Heart left ventricle (tissue), 16 donors: Measurements from ENCODE around the gene STAB1. TPM values are rescaled to one million over a fixed set of nuclear protein-coding genes. Genes with fewer than 3 reads are reported as not detected.

Experiments used
- ATAC-seq, 4 donors: fragments of 200-7000 bp; cut with Tn5 transposase; one replicate each; pipeline ENCODE4 v1.9.1; 2020 to 2022; ENCODE audit warnings: moderate library complexity in 4 of 4, mild to moderate bottlenecking in 3 of 4, moderate number of reproducible peaks in 1 of 4
- DNase-seq, 5 donors: peaks; one replicate each; pipeline ENCODE4 v3.0.0-alpha.2; 2020
- H3K27ac ChIP-seq, 12 donors: fragments of 200-600 bp; sonication (generic) in 4 of 12; one replicate each; pipeline versions ENCODE4 v1.5.0 to v1.8.0; 2016 to 2022; ENCODE audit warnings: mild to moderate bottlenecking in 2 of 12
- H3K27me3 ChIP-seq, 9 donors: fragments of 200-600 bp; sonication (generic) in 2 of 9; one replicate each; pipeline versions ENCODE4 v1.5.1 to v1.8.0; 2016 to 2022; ENCODE audit warnings: mild to moderate bottlenecking in 3 of 9
- H3K36me3 ChIP-seq, 9 donors: fragments of 200-600 bp; sonication (generic) in 2 of 9; one replicate each; pipeline versions ENCODE4 v1.5.0 to v1.8.0; 2018 to 2022; ENCODE audit warnings: mild to moderate bottlenecking in 2 of 9
- H3K4me1 ChIP-seq, 12 donors: fragments of 200-600 bp; sonication (generic) in 4 of 12; one replicate each; pipeline versions ENCODE4 v1.5.0 to v1.8.0; 2016 to 2022; ENCODE audit warnings: mild to moderate bottlenecking in 3 of 12
- H3K4me3 ChIP-seq, 12 donors: fragments of 200-600 bp; sonication (generic) in 4 of 12; one replicate each; pipeline versions ENCODE4 v1.5.0 to v1.8.0; 2017 to 2022; ENCODE audit warnings: mild to moderate bottlenecking in 9 of 12, moderate library complexity in 4 of 12
- H3K9me3 ChIP-seq, 12 donors: fragments of 200-600 bp; sonication (generic) in 4 of 12; one replicate each; pipeline versions ENCODE4 v1.5.0 to v1.8.0; 2016 to 2022; ENCODE audit warnings: mild to moderate bottlenecking in 1 of 12
- CTCF ChIP-seq, 12 donors: fragments of 200-600 bp; sonication (generic) in 4 of 12; IDR thresholded peaks; one replicate each; pipeline versions ENCODE4 v1.5.0 to v1.8.0; 2018 to 2022; ENCODE audit warnings: antibody characterized with exemption in 12 of 12, mild to moderate bottlenecking in 5 of 12
- POLR2A ChIP-seq, 2 donors: fragments of 450-650 bp; IDR thresholded peaks; one replicate each; pipeline ENCODE4 v1.6.1; 2017; ENCODE audit warnings: antibody characterized with exemption in 2 of 2, mild to moderate bottlenecking in 2 of 2, moderate library complexity in 2 of 2
- WGBS, 4 donors: extraction: QIAGEN DNeasy Blood & Tissue Kit in 2 of 4; methylation state at CpG; one replicate each; pipeline versions ENCODE4 v1.1.5 to v1.1.7; 2013 to 2018; 5-methylcytosine and 5-hydroxymethylcytosine counted together
- intact Hi-C, 10 donors: fragments of 100-400 bp; cut with DNase I; formaldehyde crosslinking; loops; one replicate each; pipeline versions ENCODE4 v1.11.1 to v1.14.2; 2022
- polyA plus RNA-seq, 2 donors: library from polyadenylated mRNA; stranded (reverse); fragments of 200-250 nt; gene quantifications; one replicate each; pipeline ENCODE4 v1.2.3, GENCODE V29; 2013
- total RNA-seq, 9 donors: library from RNA; depleted of rRNA in 2 of 9; stranded (reverse); fragments of >200 nt in 2 of 9; fragmentation: NEBNext Ultra II Directional in 3 of 9; extraction: Animal tissue kit (Norgen Biotek cat#: 25700) in 3 of 9; gene quantifications; one replicate each; pipeline versions ENCODE4 v1.1.0 to v1.2.4, GENCODE V29; 2016 to 2023
- donor health status: ischemic (EF 13 %, LVEDD 7.1; RV severe dilation, severe dysfunction).
- donor health status: healthy with polysubstance abuse.
- donor health status: DM: no; HTN: yes; CAD: no.
- donor health status: DM: no; HTN: no; CAD: no.
- donor health status: ischemic (EF 25% LVEDD 6.9; RV normal size, moderate dysfunction).
- donor health status: ischemic (EF 25% LVEDD 5.7; RV mildly dilated, moderate dysfunction).
- donor health status: healthy.
- donor health status: DM: yes; HTN: yes; CAD: no.
- donor health status: ischemic (EF 35%, LVEDD 5.7; RV mildly dilated, moderate dysfunction).
- donor health status: nonischemic (EF 11% LVEDD 7.7; RV severe dilation, severe dysfunction).
- donor health status: DM: yes; HTN: yes; CAD: no.
- donor health status: PGD.
- donor health status: ischemic (EF 29% LVEDD 5.4; RV normal size, mild dysfunction).
- donor health status: nonischemic (EF 23%, LVEDD 6.1; RV moderate dilation, normal function).

Gene STAB1
- total and polyA plus RNA-seq, 11 donors: 34.1 to 351 (median 50.6) TPM

- TF ChIP-seq POLR2A (IDR thresholded peaks at IDR 0.05) (no peak), CTCF (IDR thresholded peaks at IDR 0.05) (no peak)
- WGBS, 4 donors: 86 to 92% (median 90%) methylated on average over 19 of the region's 19 CpGs
- Histone ChIP-seq H3K36me3 (peaks cover 0 to 15% (median 5%) of the 10 kb centered on the region in 9 donors), H3K27ac (peak overlapping the region in 11 of 12 donors; percentile 22 to 95 (median 68)), H3K9me3 (no peaks in the 10 kb centered on the region), H3K4me1 (peaks cover 4 to 87% (median 64%) of the 10 kb centered on the region in 12 donors), H3K27me3 (no peaks in the 10 kb centered on the region), H3K4me3 (peak overlapping the region in 9 of 12 donors; percentile 45 to 88 (median 73))
- ATAC-seq (no peak), DNase-seq (peak in 1 of 5 donors; percentile 26)
- intact Hi-C loops: loop anchor here in 7 of 10 donors (2.0 to 5.0 kb wide), 5 partner anchors 53 to 147 kb away; partner anchors contain the start of gene NISCH (in 1 of the 7)
Measured at GRCh38 chr3:52535411-52536111, 40.4 kb downstream of the STAB1 start.

- Histone ChIP-seq H3K36me3 (peaks cover 0 to 20% (median 10%) of the 10 kb centered on the region in 9 donors), H3K4me3 (peak overlapping the region in 10 of 12 donors; percentile 45 to 88 (median 76)), H3K4me1 (peaks cover 4 to 84% (median 59%) of the 10 kb centered on the region in 12 donors), H3K9me3 (no peaks in the 10 kb centered on the region), H3K27ac (peak overlapping the region in 11 of 12 donors; percentile 11 to 95 (median 53)), H3K27me3 (no peaks in the 10 kb centered on the region)
- no peak for ATAC-seq
- TF ChIP-seq CTCF (IDR thresholded peaks at IDR 0.05): no peak
- no peak for TF ChIP-seq POLR2A (IDR thresholded peaks at IDR 0.05)
- no peak for DNase-seq
- intact Hi-C loops: loop anchor here in 7 of 10 donors (2.0 to 5.0 kb wide), 5 partner anchors 54 to 146 kb away; partner anchors contain the start of gene NISCH (in 1 of the 7)
- 6 to 14% (median 11%) methylated on average over 9 of the region's 9 CpGs for WGBS, 4 donors
Measured at GRCh38 chr3:52536112-52536368, 40.9 kb downstream of the STAB1 start.

- Histone ChIP-seq H3K36me3 (peaks cover 0 to 25% (median 15%) of the 10 kb centered on the region in 9 donors), H3K27me3 (no peaks in the 10 kb centered on the region), H3K9me3 (no peaks in the 10 kb centered on the region), H3K4me1 (peaks cover 4 to 81% (median 54%) of the 10 kb centered on the region in 12 donors), H3K27ac (peak within 1 kb of the TSS; percentile 85 to 97 (median 94)), H3K4me3 (peak within 1 kb of the TSS; percentile 47 to 88 (median 72))
- WGBS, 4 donors: 0% methylated on average over 33 to 65 of the region's 65 CpGs
- intact Hi-C loops: loop anchor here in 7 of 10 donors (2.0 to 5.0 kb wide), 5 partner anchors 54 to 146 kb away; partner anchors contain the start of gene NISCH (in 1 of the 7)
- ATAC-seq (peak; percentile 88 to 95 (median 94)), DNase-seq (peak; percentile 98 to 99 (median 99))
- TF ChIP-seq POLR2A (IDR thresholded peaks at IDR 0.05): peak; percentile 96 to 100
- peak in 4 of 12 donors; percentile 6 to 32 (median 23) for TF ChIP-seq CTCF (IDR thresholded peaks at IDR 0.05)
Measured at GRCh38 chr3:52536369-52537164, 41.4 kb downstream of the STAB1 start, which contains the start of gene UQCC5. Gene UQCC5, plus strand, starts transcription at chr3:52536605. Its CDS starts 151 bp downstream, at chr3:52536756.
